RKO (cell line): ENCODE results near the gene SCYL1.

Experiments
- DNase-seq: peaks from one replicate; pipeline ENCODE4 v3.0.0-alpha.2; 2016; ENCODE audit warnings: low spot score

SCYL1 gene

GRCh38 chr11:65584106-65584505 lies 59.2 kb downstream of the SCYL1 start:
- no peak for DNase-seq

GRCh38 chr11:65584723-65585171 lies 59.9 kb downstream of the SCYL1 start:
- DNase-seq = no peak

GRCh38 chr11:65585396-65586246 lies 60.7 kb downstream of the SCYL1 start:
- no peak for DNase-seq

- DNase-seq = no peak
These were observed 61.4 kb downstream of the SCYL1 start for GRCh38 chr11:65586247-65586630.

- no peak for DNase-seq
These were observed 61.8 kb downstream of the SCYL1 start for GRCh38 chr11:65586676-65587075.
